GM12874 (cell line): Measurements from ENCODE around the gene RNF223.

Experiments
- CTCF ChIP-seq: IDR thresholded peaks from 2 replicates; pipeline ENCODE4 v1.5.1; 2011; ENCODE audit warnings: low read depth, mild to moderate bottlenecking, control low read depth, low read length, moderate library complexity; ENCODE audit not compliant: insufficient read depth

RNF223 gene

GRCh38 chr1:1073743-1074587 lies at the start of gene RNF223:
RNF223 (minus strand) TSS chr1:1074306; CDS start chr1:1072566, 1,740 bp downstream.
- TF ChIP-seq CTCF: no peak

GRCh38 chr1:1122981-1123480 lies 48.9 kb upstream of the RNF223 start:
- no peak for TF ChIP-seq CTCF

GRCh38 chr1:1122078-1122811 lies 48.1 kb upstream of the RNF223 start:
- TF ChIP-seq CTCF: peak; percentile 95

- no peak for TF ChIP-seq CTCF
Observed at GRCh38 chr1:1121611-1122077, 47.5 kb upstream of the RNF223 start.

- no peak for TF ChIP-seq CTCF
Observed at GRCh38 chr1:1120866-1121591, 46.9 kb upstream of the RNF223 start.

GRCh38 chr1:1120096-1120495 lies 46.0 kb upstream of the RNF223 start:
- TF ChIP-seq CTCF: no peak

- TF ChIP-seq CTCF: no peak
Observed at GRCh38 chr1:1119272-1119890, 45.3 kb upstream of the RNF223 start.
